ENCODE results near the gene ICAM2.

GRCh38 chr17:64045176-64045575 lies 24.7 kb upstream of the ICAM2 start:
- TF ChIP-seq, protein P1, sequence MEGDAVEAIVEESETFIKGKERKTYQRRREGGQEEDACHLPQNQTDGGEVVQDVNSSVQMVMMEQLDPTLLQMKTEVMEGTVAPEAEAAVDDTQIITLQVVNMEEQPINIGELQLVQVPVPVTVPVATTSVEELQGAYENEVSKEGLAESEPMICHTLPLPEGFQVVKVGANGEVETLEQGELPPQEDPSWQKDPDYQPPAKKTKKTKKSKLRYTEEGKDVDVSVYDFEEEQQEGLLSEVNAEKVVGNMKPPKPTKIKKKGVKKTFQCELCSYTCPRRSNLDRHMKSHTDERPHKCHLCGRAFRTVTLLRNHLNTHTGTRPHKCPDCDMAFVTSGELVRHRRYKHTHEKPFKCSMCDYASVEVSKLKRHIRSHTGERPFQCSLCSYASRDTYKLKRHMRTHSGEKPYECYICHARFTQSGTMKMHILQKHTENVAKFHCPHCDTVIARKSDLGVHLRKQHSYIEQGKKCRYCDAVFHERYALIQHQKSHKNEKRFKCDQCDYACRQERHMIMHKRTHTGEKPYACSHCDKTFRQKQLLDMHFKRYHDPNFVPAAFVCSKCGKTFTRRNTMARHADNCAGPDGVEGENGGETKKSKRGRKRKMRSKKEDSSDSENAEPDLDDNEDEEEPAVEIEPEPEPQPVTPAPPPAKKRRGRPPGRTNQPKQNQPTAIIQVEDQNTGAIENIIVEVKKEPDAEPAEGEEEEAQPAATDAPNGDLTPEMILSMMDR (IDR thresholded peaks at IDR 0.05), result no peak
- no peak for TF ChIP-seq POLR2A (IDR thresholded peaks at IDR 0.05)

Data from tibial nerve (tissue), 3 donors.